Sigmoid colon (tissue), 7 donors: ENCODE results near the gene CLTCL1. TPM values are rescaled to one million over a fixed set of nuclear protein-coding genes. Genes with fewer than 3 reads are reported as not detected.

Experiments
- DNase-seq: peaks from one replicate; pipeline ENCODE4 v3.0.0-alpha.2; 2019
- H3K27ac ChIP-seq, 4 donors: fragments of 200-600 bp; sonication (generic); one replicate each; pipeline ENCODE4 v1.5.1; 2016 to 2019; ENCODE audit warnings: mild to moderate bottlenecking in 1 of 4
- H3K27me3 ChIP-seq, 3 donors: fragments of 200-600 bp; sonication (generic); one replicate each; pipeline ENCODE4 v1.5.1; 2019; ENCODE audit warnings: mild to moderate bottlenecking in 1 of 3
- H3K36me3 ChIP-seq, 4 donors: fragments of 200-600 bp; sonication (generic); one replicate each; pipeline ENCODE4 v1.5.1; 2016 to 2019
- H3K4me1 ChIP-seq, 4 donors: fragments of 200-600 bp; sonication (generic); one replicate each; pipeline ENCODE4 v1.5.1; 2017 to 2019
- H3K4me3 ChIP-seq, 4 donors: fragments of 200-600 bp; sonication (generic); one replicate each; pipeline ENCODE4 v1.5.1; 2017 to 2019; ENCODE audit warnings: mild to moderate bottlenecking in 2 of 4, moderate library complexity in 1 of 4
- H3K9me3 ChIP-seq, 4 donors: fragments of 200-600 bp in 3 of 4; sonication (generic) in 3 of 4; one replicate each; pipeline versions ENCODE4 v1.5.1 to v1.6.1; 2013 to 2019
- EP300 ChIP-seq, 4 donors: sonication (generic); formaldehyde crosslinking; IDR thresholded peaks; one replicate each; pipeline ENCODE4 v1.6.1; 2017; ENCODE audit warnings: antibody characterized with exemption in 4 of 4
- POLR2A ChIP-seq, 2 donors: fragments of 450-650 bp; IDR thresholded peaks; one replicate each; pipeline ENCODE4 v1.6.1; 2016; ENCODE audit warnings: antibody characterized with exemption in 2 of 2, mild to moderate bottlenecking in 2 of 2, moderate library complexity in 2 of 2
- POLR2AphosphoS5 ChIP-seq, 4 donors: sonication (generic); formaldehyde crosslinking; IDR thresholded peaks; one replicate each; pipeline ENCODE4 v1.6.1; 2017; ENCODE audit warnings: antibody characterized with exemption in 4 of 4
- WGBS, 2 donors: extraction: QIAGEN DNeasy Blood & Tissue Kit; methylation state at CpG; one replicate each; pipeline ENCODE4 v1.1.7; 2013; 5-methylcytosine and 5-hydroxymethylcytosine counted together
- intact Hi-C: fragments of 100-400 bp; cut with DNase I; formaldehyde crosslinking; loops from one replicate; pipeline ENCODE4 v1.15.1; 2023
- polyA plus RNA-seq, 3 donors: library from polyadenylated mRNA; stranded (reverse); fragments of 200-250 nt; gene quantifications; one replicate each; pipeline ENCODE4 v1.2.3, GENCODE V29; 2013
- total RNA-seq, 4 donors: library from RNA; depleted of rRNA; stranded (reverse); fragments of >200 nt; gene quantifications; one replicate each; pipeline ENCODE4 v1.1.0, GENCODE V29; 2016
- TF ChIP-seq, protein P1 (sequence below), 4 experiments: fragments of 450-650 bp in 3 of 4; fragments of 200-600 bp in 1 of 4; IDR thresholded peaks; one replicate each; pipeline ENCODE4 v1.5.1; 2016 to 2019; ENCODE audit warnings: antibody characterized with exemption in 4 of 4, mild to moderate bottlenecking in 3 of 4, moderate library complexity in 2 of 4
- donor health status: healthy with polysubstance abuse.
- donor health status: Bipolar disorder and iron deficiency.
- donor health status: healthy.

The CLTCL1 gene
- total and polyA plus RNA-seq, 7 donors = 0.92 to 5.0 (median 2.4) TPM

DNA sequence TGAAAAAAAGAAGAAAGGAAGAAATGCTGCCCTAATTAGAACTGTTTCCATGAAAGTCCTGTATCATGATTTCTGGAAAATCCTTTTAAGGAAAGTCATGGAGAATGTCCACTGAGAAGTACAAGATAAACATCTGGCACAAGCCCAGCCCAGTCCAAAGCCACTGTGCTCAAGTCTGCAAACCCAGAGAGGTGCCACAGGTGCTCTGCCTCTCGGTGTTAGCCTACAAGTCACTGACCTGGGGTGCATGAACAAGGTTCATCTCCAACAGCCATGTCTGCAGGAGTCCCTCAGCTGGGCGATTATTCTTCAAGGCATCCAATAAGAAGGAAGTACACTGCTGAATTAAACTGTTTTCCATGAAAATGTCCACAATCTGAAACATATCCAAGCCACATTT lies 61.9 kb downstream of the CLTCL1 start:
- no peaks in the 10 kb centered on the region for H3K9me3 ChIP-seq
- DNase-seq = no peak
- WGBS, 2 donors = 80 to 83% methylated on average over 2 of the region's 2 CpGs
- no peak overlapping the region for H3K27ac ChIP-seq
- TF ChIP-seq EP300 (IDR thresholded peaks at IDR 0.05) (no peak), POLR2AphosphoS5 (IDR thresholded peaks at IDR 0.05) (no peak), POLR2A (IDR thresholded peaks at IDR 0.05) (no peak)
- TF ChIP-seq, protein P1, sequence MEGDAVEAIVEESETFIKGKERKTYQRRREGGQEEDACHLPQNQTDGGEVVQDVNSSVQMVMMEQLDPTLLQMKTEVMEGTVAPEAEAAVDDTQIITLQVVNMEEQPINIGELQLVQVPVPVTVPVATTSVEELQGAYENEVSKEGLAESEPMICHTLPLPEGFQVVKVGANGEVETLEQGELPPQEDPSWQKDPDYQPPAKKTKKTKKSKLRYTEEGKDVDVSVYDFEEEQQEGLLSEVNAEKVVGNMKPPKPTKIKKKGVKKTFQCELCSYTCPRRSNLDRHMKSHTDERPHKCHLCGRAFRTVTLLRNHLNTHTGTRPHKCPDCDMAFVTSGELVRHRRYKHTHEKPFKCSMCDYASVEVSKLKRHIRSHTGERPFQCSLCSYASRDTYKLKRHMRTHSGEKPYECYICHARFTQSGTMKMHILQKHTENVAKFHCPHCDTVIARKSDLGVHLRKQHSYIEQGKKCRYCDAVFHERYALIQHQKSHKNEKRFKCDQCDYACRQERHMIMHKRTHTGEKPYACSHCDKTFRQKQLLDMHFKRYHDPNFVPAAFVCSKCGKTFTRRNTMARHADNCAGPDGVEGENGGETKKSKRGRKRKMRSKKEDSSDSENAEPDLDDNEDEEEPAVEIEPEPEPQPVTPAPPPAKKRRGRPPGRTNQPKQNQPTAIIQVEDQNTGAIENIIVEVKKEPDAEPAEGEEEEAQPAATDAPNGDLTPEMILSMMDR (IDR thresholded peaks at IDR 0.05) = no peak
- no peaks in the 10 kb centered on the region for H3K4me1 ChIP-seq
- peaks cover 0 to 29% (median 3%) of the 10 kb centered on the region in 4 donors for H3K36me3 ChIP-seq
- H3K27me3 ChIP-seq = no peaks in the 10 kb centered on the region
- no peak overlapping the region for H3K4me3 ChIP-seq
- intact Hi-C loops = no loop called here

- Histone ChIP-seq H3K27me3 (no peaks in the 10 kb centered on the region), H3K27ac (no peak overlapping the region), H3K4me1 (no peaks in the 10 kb centered on the region), H3K36me3 (peaks cover 0 to 27% (median 2%) of the 10 kb centered on the region in 4 donors), H3K4me3 (no peak overlapping the region), H3K9me3 (no peaks in the 10 kb centered on the region)
- WGBS, 2 donors = 86 to 94% methylated on average over 4 of the region's 4 CpGs
- no peak for DNase-seq
- intact Hi-C loops = no loop called here
- TF ChIP-seq POLR2AphosphoS5 (IDR thresholded peaks at IDR 0.05) (no peak), EP300 (IDR thresholded peaks at IDR 0.05) (no peak), POLR2A (IDR thresholded peaks at IDR 0.05) (no peak)
- TF ChIP-seq, protein P1 (IDR thresholded peaks at IDR 0.05) = no peak
These were observed 63.3 kb downstream of the CLTCL1 start for GRCh38 chr22:19228179-19228578.

- peaks cover 0 to 26% (median 3%) of the 10 kb centered on the region in 4 donors for H3K36me3 ChIP-seq
- no peak for DNase-seq
- intact Hi-C loops = no loop called here
These were observed 65.1 kb downstream of the CLTCL1 start for GRCh38 chr22:19226428-19226827.

DNA sequence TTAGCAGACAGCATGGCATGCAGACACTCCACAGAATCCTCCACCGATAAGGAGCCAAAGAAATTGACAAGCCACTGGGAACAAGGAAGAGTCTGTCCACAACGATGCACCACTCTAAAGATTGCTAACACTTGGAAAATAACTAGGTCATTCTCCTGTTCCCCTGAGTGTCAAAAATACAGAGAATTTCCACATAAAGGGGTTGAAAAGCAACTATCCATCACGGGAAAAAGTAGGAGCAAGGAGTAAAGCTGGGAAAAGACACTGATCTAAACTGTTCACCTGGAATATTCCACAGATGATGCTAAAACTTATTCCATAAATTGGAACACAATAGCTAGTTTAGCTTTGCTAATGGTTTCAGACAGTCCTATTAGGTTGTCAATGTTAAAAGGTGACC lies 66.0 kb downstream of the CLTCL1 start:
- no peak overlapping the region for H3K4me3 ChIP-seq
- H3K4me1 ChIP-seq = no peaks in the 10 kb centered on the region
- intact Hi-C loops = no loop called here
- H3K9me3 ChIP-seq = no peaks in the 10 kb centered on the region
- TF ChIP-seq POLR2AphosphoS5 (IDR thresholded peaks at IDR 0.05) = no peak
- H3K27ac ChIP-seq = no peak overlapping the region
- 90 to 92% methylated on average over 3 of the region's 3 CpGs for WGBS, 2 donors
- DNase-seq = no peak
- H3K27me3 ChIP-seq = no peaks in the 10 kb centered on the region
- H3K36me3 ChIP-seq = peaks cover 0 to 32% (median 6%) of the 10 kb centered on the region in 4 donors

More at GRCh38 chr22:19226428-19226827, 65.1 kb downstream of the CLTCL1 start:
- H3K4me1 ChIP-seq = no peaks in the 10 kb centered on the region
- TF ChIP-seq, protein P1 (IDR thresholded peaks at IDR 0.05) = no peak
- TF ChIP-seq POLR2A (IDR thresholded peaks at IDR 0.05) = no peak
- no peak for TF ChIP-seq EP300 (IDR thresholded peaks at IDR 0.05)
- TF ChIP-seq POLR2AphosphoS5 (IDR thresholded peaks at IDR 0.05) = no peak
- no peak overlapping the region for H3K4me3 ChIP-seq
- H3K9me3 ChIP-seq = no peaks in the 10 kb centered on the region
- H3K27me3 ChIP-seq = no peaks in the 10 kb centered on the region
- no peak overlapping the region for H3K27ac ChIP-seq

GRCh38 chr22:19224985-19225384 lies 66.5 kb downstream of the CLTCL1 start:
- DNase-seq = no peak
- H3K27ac ChIP-seq = no peak overlapping the region
- no peaks in the 10 kb centered on the region for H3K27me3 ChIP-seq
- peaks cover 0 to 28% (median 6%) of the 10 kb centered on the region in 4 donors for H3K36me3 ChIP-seq
- no peaks in the 10 kb centered on the region for H3K9me3 ChIP-seq
- TF ChIP-seq POLR2A (IDR thresholded peaks at IDR 0.05) (no peak), EP300 (IDR thresholded peaks at IDR 0.05) (no peak), POLR2AphosphoS5 (IDR thresholded peaks at IDR 0.05) (no peak)
- TF ChIP-seq, protein P1 (IDR thresholded peaks at IDR 0.05) = no peak
- intact Hi-C loops = no loop called here
- 93 to 94% methylated on average over 7 of the region's 7 CpGs for WGBS, 2 donors
- no peak overlapping the region for H3K4me3 ChIP-seq
- H3K4me1 ChIP-seq = no peaks in the 10 kb centered on the region
